Keratinocyte (primary cell): ENCODE data around the gene CSNK1G2. TPM values are rescaled to one million over a fixed set of nuclear protein-coding genes. Genes with fewer than 3 reads are reported as not detected.

Experiments
- DNase-seq: peaks from one replicate; pipeline ENCODE4 v3.0.0-alpha.2; 2011; ENCODE audit warnings: low read depth, missing footprints, low spot score
- FAIRE-seq: peaks from 2 replicates; lab custom pipeline; 2011; peaks lifted over from hg19 to GRCh38; lab: Jason Lieb, UNC
- H2AFZ ChIP-seq: 2 replicates; pipeline ENCODE4 v1.6.0; 2012; ENCODE audit warnings: low read length, control low read depth, inconsistent platforms; ENCODE audit not compliant: control insufficient read depth
- H3K27ac ChIP-seq: 2 replicates; pipeline ENCODE4 v1.5.1; 2011; ENCODE audit warnings: low read length; ENCODE audit not compliant: control insufficient read depth, insufficient read depth
- H3K27me3 ChIP-seq: 3 replicates; pipeline ENCODE4 v1.6.0; 2011; ENCODE audit warnings: low read length; ENCODE audit not compliant: control insufficient read depth, insufficient read depth; ENCODE audit errors: extremely low read depth
- H3K36me3 ChIP-seq, 2 experiments: 2 replicates in 1 of 2; 3 replicates in 1 of 2; pipeline ENCODE4 v1.5.1; 2011; ENCODE audit warnings: low read length in 2 of 2, mild to moderate bottlenecking in 1 of 2; ENCODE audit not compliant: control insufficient read depth in 2 of 2, insufficient read depth in 2 of 2; ENCODE audit errors: extremely low read depth in 1 of 2
- H3K4me1 ChIP-seq: 3 replicates; pipeline ENCODE4 v1.5.1; 2011; ENCODE audit warnings: low read length; ENCODE audit not compliant: control insufficient read depth, insufficient read depth; ENCODE audit errors: extremely low read depth
- H3K4me2 ChIP-seq: 3 replicates; pipeline ENCODE4 v1.6.0; 2011; ENCODE audit warnings: low read depth, low read length; ENCODE audit not compliant: control insufficient read depth, insufficient read depth; ENCODE audit errors: extremely low read depth
- H3K4me3 ChIP-seq, 3 experiments: fragments of 200-600 bp in 1 of 3; sonication (generic) in 1 of 3; 2 replicates in 2 of 3; 3 replicates in 1 of 3; pipeline ENCODE4 v1.5.1; 2011 to 2016; ENCODE audit warnings: low read length in 3 of 3, mild to moderate bottlenecking in 3 of 3, control low read depth in 2 of 3, inconsistent platforms in 1 of 3, low read depth in 1 of 3, mixed read lengths in 1 of 3, mixed run types in 1 of 3, moderate library complexity in 1 of 3; ENCODE audit not compliant: control insufficient read depth in 2 of 3, insufficient read depth in 2 of 3; ENCODE audit errors: extremely low read depth in 1 of 3
- H3K79me2 ChIP-seq: 2 replicates; pipeline ENCODE4 v1.6.0; 2012; ENCODE audit warnings: low read length; ENCODE audit not compliant: control insufficient read depth, insufficient read depth
- H3K9ac ChIP-seq: 3 replicates; pipeline ENCODE4 v1.6.0; 2011; ENCODE audit warnings: low read length; ENCODE audit not compliant: control insufficient read depth, insufficient read depth; ENCODE audit errors: extremely low read depth
- H3K9me1 ChIP-seq: 3 replicates; pipeline ENCODE4 v1.6.0; 2011; ENCODE audit warnings: low read length; ENCODE audit not compliant: control insufficient read depth, insufficient read depth; ENCODE audit errors: extremely low read depth
- H3K9me3 ChIP-seq: 2 replicates; pipeline ENCODE4 v1.5.1; 2012; ENCODE audit warnings: low read depth, low read length; ENCODE audit not compliant: control insufficient read depth
- H4K20me1 ChIP-seq: 3 replicates; pipeline ENCODE4 v1.6.0; 2011; ENCODE audit warnings: low read length; ENCODE audit not compliant: control insufficient read depth, insufficient read depth; ENCODE audit errors: extremely low read depth
- EZH2 ChIP-seq: IDR thresholded peaks from one replicate; pipeline ENCODE4 v1.6.1; 2012; ENCODE audit warnings: inconsistent platforms, mild to moderate bottlenecking, low read length, moderate library complexity
- dilution Hi-C: fragments of 300-500 bp; cut with MboI; formaldehyde crosslinking; loops from one replicate; pipeline ENCODE4 v1.7.0; 2020; ENCODE audit warnings: low sequenced_read_pairs; ENCODE audit not compliant: extremely low pct_ligation_motif_present
- polyA plus RNA-seq, 5 experiments: library from polyadenylated mRNA; depleted of rRNA in 3 of 5; stranded (reverse) in 3 of 5; stranded (forward) in 1 of 5; unstranded in 1 of 5; fragments of >200 nt; gene quantifications; 1 replicate in 1 of 5; 2 replicates in 3 of 5; 3 replicates in 1 of 5; pipeline versions ENCODE4 v1.2.1 to v1.2.3, GENCODE V29; 2011 to 2012; ENCODE audit warnings: missing spikeins in 2 of 5, low read depth in 1 of 5, low replicate concordance in 1 of 5
- TF ChIP-seq, protein P1 (sequence below), 3 experiments: IDR thresholded peaks in 1 of 3; conservative IDR thresholded peaks in 1 of 3; optimal IDR thresholded peaks in 1 of 3; 2 replicates in 2 of 3; 3 replicates in 1 of 3; pipeline versions ENCODE3 to v1.5.1; 2011; ENCODE audit warnings: low read length in 3 of 3, mild to moderate bottlenecking in 3 of 3, moderate library complexity in 2 of 3, control low read depth in 1 of 3, inconsistent platforms in 1 of 3; ENCODE audit not compliant: insufficient read depth in 2 of 3; ENCODE audit errors: extremely low read depth in 1 of 3

The CSNK1G2 gene
- polyA plus RNA-seq, 1 donor (not counting 4 experiments of a cell fraction or from before 2014, with no cell fraction given): 34.9 TPM

DNA sequence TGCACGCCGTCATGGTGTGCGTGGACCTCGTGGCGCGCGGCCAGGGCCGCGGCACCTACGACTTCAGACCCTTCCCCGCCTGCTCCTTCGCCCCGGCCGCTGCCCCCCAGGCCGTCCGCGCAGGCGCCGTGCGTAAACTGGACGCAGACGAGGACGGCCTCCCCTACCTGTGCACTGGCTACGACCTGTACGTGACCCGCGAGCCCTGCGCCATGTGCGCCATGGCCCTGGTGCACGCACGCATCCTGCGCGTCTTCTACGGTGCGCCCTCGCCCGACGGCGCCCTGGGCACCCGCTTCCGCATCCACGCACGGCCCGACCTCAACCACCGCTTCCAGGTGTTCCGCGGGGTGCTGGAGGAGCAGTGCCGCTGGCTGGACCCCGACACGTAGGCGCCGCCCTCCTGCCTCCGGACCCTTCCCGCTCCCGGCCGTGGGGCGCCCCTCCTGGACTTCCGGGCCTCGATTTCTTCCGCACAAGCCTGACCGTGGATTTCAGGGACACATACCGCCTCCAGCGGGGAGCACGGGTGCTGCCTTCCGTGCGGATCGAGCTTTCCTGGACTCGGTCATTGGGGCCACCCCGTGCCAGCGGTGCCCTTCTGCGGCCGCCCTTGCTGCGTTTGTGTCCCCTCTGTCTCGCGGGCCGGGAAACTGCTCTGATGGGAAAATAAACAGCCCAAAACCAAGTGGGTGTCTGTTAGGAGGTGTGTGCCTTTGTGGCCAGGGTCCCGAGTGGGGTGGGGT, 28.0 kb upstream of the CSNK1G2 start:
- peaks cover 55% of the 10 kb centered on the region for H3K79me2 ChIP-seq
- peaks cover 25% of the 10 kb centered on the region for H3K4me1 ChIP-seq
- H3K27ac ChIP-seq: no peak overlapping the region

GRCh38 chr19:1913781-1914577, 27.0 kb upstream of the CSNK1G2 start:
- no peak overlapping the region for H2AFZ ChIP-seq
- peak; percentile 77 for FAIRE-seq
- H3K27me3 ChIP-seq: no peaks in the 10 kb centered on the region
- H3K79me2 ChIP-seq: peaks cover 46% of the 10 kb centered on the region
- peaks cover 9 to 14% of the 10 kb centered on the region in 2 experiments for H3K36me3 ChIP-seq
- H3K27ac ChIP-seq: no peak overlapping the region
- no peak for TF ChIP-seq EZH2
- TF ChIP-seq, protein P1, sequence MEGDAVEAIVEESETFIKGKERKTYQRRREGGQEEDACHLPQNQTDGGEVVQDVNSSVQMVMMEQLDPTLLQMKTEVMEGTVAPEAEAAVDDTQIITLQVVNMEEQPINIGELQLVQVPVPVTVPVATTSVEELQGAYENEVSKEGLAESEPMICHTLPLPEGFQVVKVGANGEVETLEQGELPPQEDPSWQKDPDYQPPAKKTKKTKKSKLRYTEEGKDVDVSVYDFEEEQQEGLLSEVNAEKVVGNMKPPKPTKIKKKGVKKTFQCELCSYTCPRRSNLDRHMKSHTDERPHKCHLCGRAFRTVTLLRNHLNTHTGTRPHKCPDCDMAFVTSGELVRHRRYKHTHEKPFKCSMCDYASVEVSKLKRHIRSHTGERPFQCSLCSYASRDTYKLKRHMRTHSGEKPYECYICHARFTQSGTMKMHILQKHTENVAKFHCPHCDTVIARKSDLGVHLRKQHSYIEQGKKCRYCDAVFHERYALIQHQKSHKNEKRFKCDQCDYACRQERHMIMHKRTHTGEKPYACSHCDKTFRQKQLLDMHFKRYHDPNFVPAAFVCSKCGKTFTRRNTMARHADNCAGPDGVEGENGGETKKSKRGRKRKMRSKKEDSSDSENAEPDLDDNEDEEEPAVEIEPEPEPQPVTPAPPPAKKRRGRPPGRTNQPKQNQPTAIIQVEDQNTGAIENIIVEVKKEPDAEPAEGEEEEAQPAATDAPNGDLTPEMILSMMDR (optimal IDR thresholded peaks at IDR 0.05 in 1 of 3, IDR thresholded peaks at IDR 0.05 in 1 of 3, conservative IDR thresholded peaks at IDR 0.05 in 1 of 3; ENCODE audit: extremely low read depth in 1 of 3, insufficient read depth in 2 of 3, low read length in 3 of 3): no peak
- dilution Hi-C loops: no loop called here
- no peaks in the 10 kb centered on the region for H3K9me3 ChIP-seq
- peaks cover 20% of the 10 kb centered on the region for H3K4me1 ChIP-seq
- H4K20me1 ChIP-seq: peaks cover 13% of the 10 kb centered on the region
- no peak overlapping the region for H3K4me3 ChIP-seq
- peaks cover 2% of the 10 kb centered on the region for H3K9me1 ChIP-seq
- peak overlapping the region; percentile 48 for H3K4me2 ChIP-seq
- DNase-seq: no peak
- no peak overlapping the region for H3K9ac ChIP-seq

More for the DNA sequence above, 28.0 kb upstream of the CSNK1G2 start:
- H4K20me1 ChIP-seq: peaks cover 13% of the 10 kb centered on the region
- dilution Hi-C loops: no loop called here
- TF ChIP-seq, protein P1 (optimal IDR thresholded peaks at IDR 0.05 in 1 of 3, IDR thresholded peaks at IDR 0.05 in 1 of 3, conservative IDR thresholded peaks at IDR 0.05 in 1 of 3; ENCODE audit: extremely low read depth in 1 of 3, insufficient read depth in 2 of 3, low read length in 3 of 3): no peak
- TF ChIP-seq EZH2: no peak
- no peaks in the 10 kb centered on the region for H3K27me3 ChIP-seq
- H3K9me3 ChIP-seq: no peaks in the 10 kb centered on the region
- no peak overlapping the region for H3K4me2 ChIP-seq
- H3K9ac ChIP-seq: no peak overlapping the region
- H3K9me1 ChIP-seq: peaks cover 2% of the 10 kb centered on the region
- H3K4me3 ChIP-seq: no peak overlapping the region
- DNase-seq: no peak
- no peak overlapping the region for H2AFZ ChIP-seq
- H3K36me3 ChIP-seq: peaks cover 11% of the 10 kb centered on the region in 2 experiments
- no peak for FAIRE-seq
